IPS-15b (cell line): ENCODE measurements around the gene ZNF320.
"Not testable (repeated sequence)": the region's sequence is repeated elsewhere in the genome, so short reads cannot be mapped to it uniquely, and the experiment has no call there.

Experiments
- H3K27me3 ChIP-seq: one replicate; pipeline ENCODE4 v1.6.1; 2013; ENCODE audit warnings: low read length; ENCODE audit not compliant: control insufficient read depth, insufficient read depth
- H3K36me3 ChIP-seq: one replicate; pipeline ENCODE4 v1.6.1; 2013; ENCODE audit warnings: low read length; ENCODE audit not compliant: control insufficient read depth, insufficient read depth
- H3K4me1 ChIP-seq: one replicate; pipeline ENCODE4 v1.6.1; 2013; ENCODE audit warnings: mild to moderate bottlenecking, low read length; ENCODE audit not compliant: control insufficient read depth, insufficient read depth
- H3K4me3 ChIP-seq: one replicate; pipeline ENCODE4 v1.5.1; 2013; ENCODE audit warnings: low read depth, low read length
- H3K9ac ChIP-seq: one replicate; pipeline ENCODE4 v1.6.1; 2013; ENCODE audit warnings: low read depth, mild to moderate bottlenecking, low read length
- H3K9me3 ChIP-seq: one replicate; pipeline ENCODE4 v1.6.1; 2013; ENCODE audit warnings: mild to moderate bottlenecking, low read length; ENCODE audit not compliant: control insufficient read depth, insufficient read depth

ZNF320 gene

GRCh38 chr19:52897138-52897935, at the start of gene ZNF320:
Gene ZNF320, minus strand, starts transcription at chr19:52897635. Its CDS starts 7,380 bp downstream, at chr19:52890255.
- Histone ChIP-seq H3K4me1 (no peaks in the 10 kb centered on the region), H3K9me3 (no peaks in the 10 kb centered on the region), H3K4me3 (peak within 1 kb of the TSS; percentile 75), H3K9ac (peak within 1 kb of the TSS; percentile 55), H3K27me3 (no peaks in the 10 kb centered on the region), H3K36me3 (no peaks in the 10 kb centered on the region)

GRCh38 chr19:52946322-52947310, 49.2 kb upstream of the ZNF320 start:
- no peak overlapping the region for H3K9ac ChIP-seq
- peak overlapping the region; percentile 74 for H3K4me3 ChIP-seq
- H3K9me3 ChIP-seq, result no peaks in the 10 kb centered on the region
- no peaks in the 10 kb centered on the region for H3K27me3 ChIP-seq
- no peaks in the 10 kb centered on the region for H3K4me1 ChIP-seq
- H3K36me3 ChIP-seq, result peaks cover 7% of the 10 kb centered on the region

DNA sequence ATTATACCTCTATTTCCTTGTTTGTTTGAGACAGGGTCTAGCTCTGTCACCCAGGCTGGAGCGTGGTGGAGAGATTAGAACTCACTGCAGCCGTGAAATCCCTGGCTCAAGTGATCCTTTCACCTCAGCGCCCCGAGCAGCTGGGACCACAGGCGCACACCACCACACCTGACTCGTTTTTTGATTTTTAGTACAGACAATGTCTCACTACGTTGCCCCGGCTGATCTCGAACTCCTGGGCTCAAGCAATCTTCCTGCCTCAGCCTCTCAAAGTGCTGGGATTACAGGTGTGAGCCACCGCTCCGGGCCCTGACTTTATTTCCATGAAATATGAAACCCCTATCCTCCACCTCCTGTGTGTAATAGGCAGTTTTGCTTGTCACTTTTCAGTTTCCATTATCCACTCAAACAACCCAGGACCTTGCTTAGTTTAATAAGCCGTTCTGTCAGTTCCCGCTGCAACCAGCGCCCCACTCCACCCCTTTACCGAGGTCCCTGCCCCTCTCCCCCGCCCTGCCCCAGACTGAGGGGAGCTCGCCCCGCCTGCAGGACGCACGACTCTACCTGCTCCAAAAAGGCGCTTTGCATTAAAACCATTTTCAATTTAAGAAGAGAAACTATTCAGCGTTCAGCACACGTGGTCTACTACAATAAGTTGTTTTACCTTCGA, 48.4 kb upstream of the ZNF320 start:
- no peaks in the 10 kb centered on the region for H3K27me3 ChIP-seq
- no peak overlapping the region for H3K9ac ChIP-seq
- H3K9me3 ChIP-seq, result no peaks in the 10 kb centered on the region
- H3K4me1 ChIP-seq, result no peaks in the 10 kb centered on the region
- H3K36me3 ChIP-seq, result peaks cover 5% of the 10 kb centered on the region
- peak overlapping the region; percentile 74 for H3K4me3 ChIP-seq

GRCh38 chr19:52944703-52945493, 47.5 kb upstream of the ZNF320 start:
- not testable (repeated sequence) for H3K27me3 ChIP-seq, H3K4me3 ChIP-seq, H3K9ac ChIP-seq, H3K4me1 ChIP-seq, H3K36me3 ChIP-seq, H3K9me3 ChIP-seq

DNA sequence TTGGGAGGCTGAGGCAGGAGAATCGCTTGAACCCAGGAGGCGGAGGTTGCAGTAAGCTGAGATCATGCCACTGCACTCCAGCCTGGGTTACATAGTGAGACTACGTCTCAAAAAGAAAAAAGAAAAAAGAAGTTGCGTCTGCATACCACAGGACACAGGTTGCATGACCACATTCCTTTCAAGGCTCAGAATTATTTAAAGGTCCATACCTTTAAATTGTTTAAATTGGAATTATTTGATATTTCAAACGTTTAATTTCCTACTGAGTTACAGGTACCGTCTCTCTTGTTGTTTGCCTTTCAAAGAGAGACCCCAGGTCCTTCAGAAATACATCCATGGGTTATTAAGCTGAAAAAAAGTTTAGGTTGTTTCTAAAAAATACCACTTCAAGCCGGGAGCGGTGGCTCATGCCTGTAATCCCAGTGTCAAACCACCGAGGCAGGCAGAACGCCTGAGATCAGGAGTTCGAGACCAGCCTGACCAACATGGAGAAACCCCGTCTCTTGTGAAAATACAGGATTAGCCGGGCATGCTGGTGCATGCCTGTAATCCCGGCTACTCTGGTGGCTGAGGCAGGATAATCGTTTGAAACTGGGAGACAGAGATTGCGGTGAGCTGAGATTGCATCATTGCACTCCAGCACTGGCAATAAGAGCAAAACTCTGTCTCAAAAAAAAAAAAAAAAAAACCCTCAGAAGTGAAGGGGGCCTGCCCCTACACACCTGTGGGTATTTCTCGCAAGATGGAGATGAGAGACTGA, 46.6 kb upstream of the ZNF320 start:
- H3K4me1 ChIP-seq, result no peaks in the 10 kb centered on the region
- H3K27me3 ChIP-seq, result no peaks in the 10 kb centered on the region
- no peaks in the 10 kb centered on the region for H3K36me3 ChIP-seq
- H3K9me3 ChIP-seq, result no peaks in the 10 kb centered on the region
- no peak overlapping the region for H3K4me3 ChIP-seq
- no peak overlapping the region for H3K9ac ChIP-seq

DNA sequence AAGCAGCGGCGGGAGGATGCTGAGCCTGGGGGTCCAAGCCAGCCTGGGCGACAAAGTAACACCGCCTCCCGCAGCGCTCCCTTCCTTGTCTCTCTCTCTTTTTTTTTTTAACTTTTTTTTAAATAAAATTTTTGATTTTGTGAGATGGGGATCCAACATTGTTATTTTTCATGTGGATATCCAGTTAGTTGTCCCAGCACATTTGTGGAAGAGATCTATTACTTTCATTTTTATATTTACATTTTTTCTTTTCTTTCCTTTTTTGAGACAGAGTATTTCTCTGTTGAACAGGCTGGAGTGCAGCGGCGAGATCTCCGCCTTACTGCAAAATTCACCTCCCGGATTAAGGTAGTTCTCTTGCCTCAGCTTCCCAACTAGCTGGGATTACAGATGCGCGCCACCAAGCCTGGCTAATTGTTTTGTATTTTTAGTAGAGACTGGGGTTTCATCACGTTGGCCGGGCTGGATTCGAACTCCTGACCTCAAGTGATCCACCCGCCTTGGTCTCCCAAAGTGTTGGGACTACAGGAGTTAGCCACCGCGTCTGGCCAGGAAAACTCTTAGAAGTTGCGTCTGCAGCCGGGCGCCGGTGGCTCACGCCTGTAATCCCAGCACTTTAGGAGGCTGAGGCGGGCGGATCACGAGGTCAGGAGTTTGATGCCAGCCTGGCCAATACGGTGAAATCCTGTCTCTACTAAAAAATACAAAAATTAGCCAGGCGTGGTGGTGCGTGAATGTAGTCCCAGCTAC, 45.9 kb upstream of the ZNF320 start:
- Histone ChIP-seq H3K9ac (no peak overlapping the region), H3K9me3 (no peaks in the 10 kb centered on the region), H3K4me3 (peak overlapping the region; percentile 55)

GRCh38 chr19:52942386-52943133, 45.1 kb upstream of the ZNF320 start:
- Histone ChIP-seq H3K27me3 (no peaks in the 10 kb centered on the region), H3K9ac (peak overlapping the region; percentile 56), H3K4me3 (peak overlapping the region; percentile 86), H3K9me3 (no peaks in the 10 kb centered on the region), H3K4me1 (no peaks in the 10 kb centered on the region), H3K36me3 (no peaks in the 10 kb centered on the region)

More for the DNA sequence above, 45.9 kb upstream of the ZNF320 start:
- Histone ChIP-seq H3K36me3 (no peaks in the 10 kb centered on the region), H3K27me3 (no peaks in the 10 kb centered on the region), H3K4me1 (no peaks in the 10 kb centered on the region)

DNA sequence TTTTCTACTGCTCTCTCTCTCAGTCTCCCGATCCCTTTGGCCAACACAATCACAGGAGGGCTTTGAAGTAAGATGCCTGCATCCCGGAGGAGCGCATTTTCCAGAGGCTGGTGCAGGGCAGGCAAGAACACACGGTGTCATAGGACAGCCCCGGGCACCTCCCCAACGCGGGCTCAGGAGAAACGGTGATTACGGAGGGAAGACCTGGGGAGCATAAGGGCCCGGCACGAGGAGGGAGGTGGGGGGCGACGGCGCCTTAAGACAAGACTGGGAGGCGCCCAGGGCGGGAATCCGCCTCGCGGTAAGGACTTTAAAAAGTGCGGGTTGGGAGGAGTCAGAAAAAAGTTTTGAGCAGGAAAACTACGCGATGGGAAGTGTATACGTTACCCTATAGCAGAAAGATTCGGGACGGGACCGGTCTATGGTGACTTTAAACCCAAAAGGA, 44.5 kb upstream of the ZNF320 start:
- Histone ChIP-seq H3K27me3 (no peaks in the 10 kb centered on the region), H3K9ac (peak overlapping the region; percentile 56), H3K4me3 (peak overlapping the region; percentile 86), H3K9me3 (no peaks in the 10 kb centered on the region), H3K36me3 (no peaks in the 10 kb centered on the region), H3K4me1 (no peaks in the 10 kb centered on the region)

- H3K36me3 ChIP-seq, H3K9me3 ChIP-seq, H3K4me1 ChIP-seq, H3K27me3 ChIP-seq, H3K9ac ChIP-seq: not testable (repeated sequence)
- peak overlapping the region; percentile 86 for H3K4me3 ChIP-seq
These were observed 44.1 kb upstream of the ZNF320 start for GRCh38 chr19:52941523-52941922.
